Measurements from ENCODE around the gene EFEMP2. TPM values are rescaled to one million over a fixed set of nuclear protein-coding genes. Genes with fewer than 3 reads are reported as not detected.
"Not testable (repeated sequence)": the region's sequence is repeated elsewhere in the genome, so short reads cannot be mapped to it uniquely, and the experiment has no call there.

The EFEMP2 gene
- total RNA-seq, 1 donor from 2014 or later, result 9.2 TPM

- Histone ChIP-seq H3K4me3 (no peak overlapping the region), H3K4me1 (no peaks in the 10 kb centered on the region), H3K27ac (peak overlapping the region; percentile 29), H4K20me1 (ENCODE audit: low read depth) (peaks cover 12% of the 10 kb centered on the region), H3K79me2 (ENCODE audit: low read depth) (peaks cover 12% of the 10 kb centered on the region), H3K9me3 (ENCODE audit: low read depth) (no peaks in the 10 kb centered on the region), H3F3A (ENCODE audit: low read depth) (peaks cover 32% of the 10 kb centered on the region), H2AFZ (replicated peaks) (no peak overlapping the region), H3K27me3 (no peaks in the 10 kb centered on the region), H3K9ac (no peak overlapping the region), H3K4me2 (no peak overlapping the region), H3K36me3 (no peaks in the 10 kb centered on the region)
- Mint-ChIP-seq H3K27ac (no peak overlapping the region), H3K36me3 (peaks cover 27% of the 10 kb centered on the region), H3K9me3 (peaks cover 7% of the 10 kb centered on the region), H3K4me3 (no peak overlapping the region), H3K27me3 (ENCODE audit: insufficient read depth, low read depth) (peaks cover 17% of the 10 kb centered on the region), H3K4me1 (peaks cover 2% of the 10 kb centered on the region)
- TF ChIP-seq EZH2 (IDR thresholded peaks at IDR 0.05), result no peak
- no peak for TF ChIP-seq EZH2phosphoT487 (IDR thresholded peaks at IDR 0.05)
- TF ChIP-seq, protein P1, sequence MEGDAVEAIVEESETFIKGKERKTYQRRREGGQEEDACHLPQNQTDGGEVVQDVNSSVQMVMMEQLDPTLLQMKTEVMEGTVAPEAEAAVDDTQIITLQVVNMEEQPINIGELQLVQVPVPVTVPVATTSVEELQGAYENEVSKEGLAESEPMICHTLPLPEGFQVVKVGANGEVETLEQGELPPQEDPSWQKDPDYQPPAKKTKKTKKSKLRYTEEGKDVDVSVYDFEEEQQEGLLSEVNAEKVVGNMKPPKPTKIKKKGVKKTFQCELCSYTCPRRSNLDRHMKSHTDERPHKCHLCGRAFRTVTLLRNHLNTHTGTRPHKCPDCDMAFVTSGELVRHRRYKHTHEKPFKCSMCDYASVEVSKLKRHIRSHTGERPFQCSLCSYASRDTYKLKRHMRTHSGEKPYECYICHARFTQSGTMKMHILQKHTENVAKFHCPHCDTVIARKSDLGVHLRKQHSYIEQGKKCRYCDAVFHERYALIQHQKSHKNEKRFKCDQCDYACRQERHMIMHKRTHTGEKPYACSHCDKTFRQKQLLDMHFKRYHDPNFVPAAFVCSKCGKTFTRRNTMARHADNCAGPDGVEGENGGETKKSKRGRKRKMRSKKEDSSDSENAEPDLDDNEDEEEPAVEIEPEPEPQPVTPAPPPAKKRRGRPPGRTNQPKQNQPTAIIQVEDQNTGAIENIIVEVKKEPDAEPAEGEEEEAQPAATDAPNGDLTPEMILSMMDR (IDR thresholded peaks at IDR 0.05), result no peak
- DNase-seq (ENCODE audit: low spot score), result no peak
Measured at GRCh38 chr11:65849771-65850216, 22.8 kb downstream of the EFEMP2 start.

- Histone ChIP-seq H3K9me3 (ENCODE audit: low read depth) (no peaks in the 10 kb centered on the region), H3K4me3 (no peak overlapping the region), H4K20me1 (ENCODE audit: low read depth) (peaks cover 7% of the 10 kb centered on the region), H3K4me2 (no peak overlapping the region), H3K27ac (peak overlapping the region; percentile 29), H3K36me3 (no peaks in the 10 kb centered on the region), H3K9ac (no peak overlapping the region), H3F3A (ENCODE audit: low read depth) (peaks cover 28% of the 10 kb centered on the region), H3K79me2 (ENCODE audit: low read depth) (peaks cover 7% of the 10 kb centered on the region), H3K4me1 (no peaks in the 10 kb centered on the region), H2AFZ (replicated peaks) (no peak overlapping the region), H3K27me3 (no peaks in the 10 kb centered on the region)
- Mint-ChIP-seq H3K27me3 (ENCODE audit: insufficient read depth, low read depth) (peaks cover 13% of the 10 kb centered on the region), H3K9me3 (peaks cover 7% of the 10 kb centered on the region), H3K36me3 (peaks cover 22% of the 10 kb centered on the region), H3K4me3 (peak overlapping the region; percentile 10), H3K4me1 (no peaks in the 10 kb centered on the region), H3K27ac (no peak overlapping the region)
- no peak for DNase-seq (ENCODE audit: low spot score)
- TF ChIP-seq EZH2 (IDR thresholded peaks at IDR 0.05) (no peak), EZH2phosphoT487 (IDR thresholded peaks at IDR 0.05) (no peak)
- TF ChIP-seq, protein P1 (IDR thresholded peaks at IDR 0.05), result no peak
Measured at GRCh38 chr11:65849366-65849765, 23.2 kb downstream of the EFEMP2 start.

DNA sequence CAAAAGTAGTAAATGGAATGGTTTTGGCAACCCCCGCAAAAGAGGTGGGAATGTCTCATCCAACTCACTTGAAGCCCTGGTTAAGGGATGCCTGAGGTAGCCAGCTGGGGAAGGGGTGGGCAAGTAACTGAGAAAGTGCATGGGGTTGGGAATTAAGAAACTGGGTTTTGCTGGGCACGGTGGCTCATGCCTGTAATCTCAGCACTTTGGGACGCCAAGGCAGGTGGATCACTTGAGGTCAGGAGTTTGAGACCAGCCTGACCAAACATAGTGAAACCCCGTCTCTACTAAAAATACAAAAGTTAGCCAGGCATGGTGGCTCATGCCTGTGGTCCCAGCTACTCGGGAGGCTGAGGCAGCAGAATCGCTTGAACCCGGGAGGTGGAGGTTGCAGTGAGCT is 23.9 kb downstream of the EFEMP2 start:
- H3F3A ChIP-seq (ENCODE audit: low read depth), result peaks cover 22% of the 10 kb centered on the region
- H2AFZ ChIP-seq (replicated peaks); DNase-seq (ENCODE audit: low spot score); H3K4me3 Mint-ChIP-seq; H3K4me1 ChIP-seq; H3K9me3 Mint-ChIP-seq; H3K27ac Mint-ChIP-seq; H3K27me3 ChIP-seq; H3K27ac ChIP-seq; H3K4me2 ChIP-seq; H3K36me3 ChIP-seq; H3K4me1 Mint-ChIP-seq; H3K27me3 Mint-ChIP-seq (ENCODE audit: insufficient read depth, low read depth); H3K79me2 ChIP-seq (ENCODE audit: low read depth); H3K9me3 ChIP-seq (ENCODE audit: low read depth); H4K20me1 ChIP-seq (ENCODE audit: low read depth); H3K9ac ChIP-seq; H3K4me3 ChIP-seq: not testable (repeated sequence)
- H3K36me3 Mint-ChIP-seq, result peaks cover 16% of the 10 kb centered on the region

DNA sequence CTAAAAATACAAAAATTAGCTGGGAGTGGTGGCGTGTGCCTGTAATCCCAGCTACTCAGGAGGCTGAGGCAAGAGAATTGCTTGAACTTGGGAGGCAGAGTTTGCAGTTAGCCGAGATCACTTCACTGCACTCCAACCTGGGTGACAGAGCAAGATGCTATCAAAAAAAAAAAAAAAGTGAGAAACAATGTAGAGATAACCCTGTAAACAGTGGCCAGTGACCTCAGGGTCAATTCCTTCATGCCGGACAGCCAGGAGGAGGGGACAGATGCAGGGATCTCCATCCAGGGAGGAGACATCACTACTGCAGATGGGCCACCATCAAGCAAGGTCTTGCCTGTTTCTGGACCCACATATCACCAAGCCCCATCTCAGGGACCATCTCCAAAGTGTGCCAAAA is 24.9 kb downstream of the EFEMP2 start:
- Histone ChIP-seq H3K27me3 (no peaks in the 10 kb centered on the region), H3K4me3 (no peak overlapping the region), H2AFZ (replicated peaks) (no peak overlapping the region), H3K4me1 (no peaks in the 10 kb centered on the region), H3K9me3 (ENCODE audit: low read depth) (no peaks in the 10 kb centered on the region), H3K79me2 (ENCODE audit: low read depth) (no peaks in the 10 kb centered on the region), H3K27ac (no peak overlapping the region), H3F3A (ENCODE audit: low read depth) (peaks cover 16% of the 10 kb centered on the region), H4K20me1 (ENCODE audit: low read depth) (no peaks in the 10 kb centered on the region), H3K9ac (no peak overlapping the region), H3K4me2 (no peak overlapping the region), H3K36me3 (no peaks in the 10 kb centered on the region)
- no peaks in the 10 kb centered on the region for H3K4me1 Mint-ChIP-seq
- peaks cover 11% of the 10 kb centered on the region for H3K36me3 Mint-ChIP-seq
- TF ChIP-seq, protein P1 (IDR thresholded peaks at IDR 0.05), result no peak
- no peak for TF ChIP-seq EZH2 (IDR thresholded peaks at IDR 0.05)
- no peak for TF ChIP-seq EZH2phosphoT487 (IDR thresholded peaks at IDR 0.05)
- DNase-seq (ENCODE audit: low spot score), result no peak
- H3K4me3 Mint-ChIP-seq, result no peak overlapping the region
- peaks cover 4% of the 10 kb centered on the region for H3K9me3 Mint-ChIP-seq
- H3K27me3 Mint-ChIP-seq (ENCODE audit: insufficient read depth, low read depth), result peaks cover 6% of the 10 kb centered on the region
- no peak overlapping the region for H3K27ac Mint-ChIP-seq

Data from neural progenitor cell (in vitro differentiated cells).